Thymus (tissue), 11 donors: ENCODE results near the gene RASIP1. TPM values are rescaled to one million over a fixed set of nuclear protein-coding genes. Genes with fewer than 3 reads are reported as not detected.
A peak's percentile ranks its signal among the peaks of the same experiment; 100 is the strongest.
"Not testable (repeated sequence)": the region's sequence is repeated elsewhere in the genome, so short reads cannot be mapped to it uniquely, and the experiment has no call there.

Source experiments
- DNase-seq, 9 donors: peaks; one replicate each; pipeline ENCODE4 v3.0.0-alpha.2; 2013; ENCODE audit warnings: low spot score in 9 of 9, low read depth in 6 of 9, missing footprints in 1 of 9
- H3K27ac ChIP-seq, 2 donors: one replicate each; pipeline ENCODE4 v1.5.1; 2013; ENCODE audit warnings: control low read depth in 1 of 2, low read depth in 1 of 2, low read length in 1 of 2, mild to moderate bottlenecking in 1 of 2, moderate library complexity in 1 of 2
- H3K27me3 ChIP-seq, 2 donors: one replicate each; pipeline ENCODE4 v1.5.1; 2013; ENCODE audit warnings: low read length in 1 of 2; ENCODE audit not compliant: control insufficient read depth in 2 of 2, insufficient read depth in 1 of 2
- H3K36me3 ChIP-seq, 2 donors: one replicate each; pipeline ENCODE4 v1.5.1; 2013; ENCODE audit warnings: low read length in 1 of 2, mild to moderate bottlenecking in 1 of 2, moderate library complexity in 1 of 2; ENCODE audit not compliant: control insufficient read depth in 2 of 2, insufficient read depth in 2 of 2
- H3K4me1 ChIP-seq, 2 donors: one replicate each; pipeline ENCODE4 v1.5.1; 2013; ENCODE audit warnings: low read length in 2 of 2; ENCODE audit not compliant: control insufficient read depth in 2 of 2, insufficient read depth in 2 of 2
- H3K4me3 ChIP-seq, 2 donors: one replicate each; pipeline ENCODE4 v1.5.1; 2013; ENCODE audit warnings: low read length in 2 of 2, control low read depth in 1 of 2, mild to moderate bottlenecking in 1 of 2
- H3K9me3 ChIP-seq, 2 donors: one replicate each; pipeline ENCODE4 v1.5.1; 2013; ENCODE audit warnings: low read length in 1 of 2, mild to moderate bottlenecking in 1 of 2; ENCODE audit not compliant: control insufficient read depth in 2 of 2, insufficient read depth in 1 of 2
- WGBS: extraction: QIAGEN DNeasy Blood & Tissue Kit; methylation state at CpG from one replicate; pipeline ENCODE4 v1.1.7; 2013; 5-methylcytosine and 5-hydroxymethylcytosine counted together
- polyA plus RNA-seq: library from polyadenylated mRNA; stranded (reverse); fragments of 200-250 nt; gene quantifications from one replicate; pipeline ENCODE4 v1.2.3, GENCODE V29; 2013
- total RNA-seq: library from RNA; stranded (reverse); fragments of 120-200 nt; gene quantifications from one replicate; pipeline ENCODE4 v1.2.4, GENCODE V29; 2013
- donor health status: healthy.

RASIP1 gene
- total and polyA plus RNA-seq, 2 donors = 3.3 to 15.6 TPM

GRCh38 chr19:48689449-48689848, 51.0 kb downstream of the RASIP1 start:
- Histone ChIP-seq H3K27ac (no peak overlapping the region), H3K27me3 (no peaks in the 10 kb centered on the region), H3K4me1 (no peaks in the 10 kb centered on the region), H3K4me3 (no peak overlapping the region), H3K36me3 (no peaks in the 10 kb centered on the region), H3K9me3 (peaks cover 0 to 3% of the 10 kb centered on the region in 2 donors)
- WGBS = 92% methylated on average over 7 of the region's 7 CpGs
- DNase-seq = no peak

GRCh38 chr19:48687776-48688175, 52.6 kb downstream of the RASIP1 start:
- WGBS = 83% methylated on average over 3 of the region's 3 CpGs
- Histone ChIP-seq H3K9me3 (no peaks in the 10 kb centered on the region), H3K4me3 (no peak overlapping the region), H3K36me3 (no peaks in the 10 kb centered on the region), H3K27me3 (no peaks in the 10 kb centered on the region), H3K4me1 (peaks cover 0 to 3% of the 10 kb centered on the region in 2 donors), H3K27ac (no peak overlapping the region)
- DNase-seq = no peak

- not testable (repeated sequence) for DNase-seq, H3K27ac ChIP-seq, H3K4me1 ChIP-seq, H3K4me3 ChIP-seq, H3K36me3 ChIP-seq, H3K27me3 ChIP-seq, H3K9me3 ChIP-seq
- WGBS = 98% methylated on average over 7 of the region's 7 CpGs
Observed at GRCh38 chr19:48686637-48687036, 53.8 kb downstream of the RASIP1 start.

GRCh38 chr19:48686088-48686487, 54.3 kb downstream of the RASIP1 start:
- DNase-seq = no peak
- 78% methylated on average over 3 of the region's 3 CpGs for WGBS
- Histone ChIP-seq H3K27me3 (no peaks in the 10 kb centered on the region), H3K36me3 (no peaks in the 10 kb centered on the region), H3K27ac (no peak overlapping the region), H3K4me3 (no peak overlapping the region), H3K4me1 (peaks cover 5 to 11% of the 10 kb centered on the region in 2 donors), H3K9me3 (no peaks in the 10 kb centered on the region)

- Histone ChIP-seq H3K9me3 (no peaks in the 10 kb centered on the region), H3K4me3 (no peak overlapping the region), H3K4me1 (peaks cover 10 to 16% of the 10 kb centered on the region in 2 donors), H3K36me3 (no peaks in the 10 kb centered on the region), H3K27me3 (no peaks in the 10 kb centered on the region), H3K27ac (no peak overlapping the region)
- WGBS = 94% methylated on average over 9 of the region's 9 CpGs
- DNase-seq = no peak
Observed at GRCh38 chr19:48685583-48685982, 54.8 kb downstream of the RASIP1 start.

GRCh38 chr19:48683349-48683748, 57.1 kb downstream of the RASIP1 start:
- Histone ChIP-seq H3K27me3 (no peaks in the 10 kb centered on the region), H3K4me3 (peak overlapping the region in 1 of 2 donors; percentile 18), H3K4me1 (peaks cover 11 to 19% of the 10 kb centered on the region in 2 donors), H3K9me3 (peaks cover 0 to 4% of the 10 kb centered on the region in 2 donors), H3K36me3 (no peaks in the 10 kb centered on the region), H3K27ac (no peak overlapping the region)
- DNase-seq = peak in 6 of 9 donors; percentile 34 to 82 (median 54)
- 61% methylated on average over 11 of the region's 11 CpGs for WGBS

GRCh38 chr19:48681127-48681470, 59.3 kb downstream of the RASIP1 start:
- Histone ChIP-seq H3K4me3 (no peak overlapping the region), H3K27me3 (no peaks in the 10 kb centered on the region), H3K27ac (peak overlapping the region in 1 of 2 donors; percentile 65), H3K4me1 (peaks cover 15 to 19% of the 10 kb centered on the region in 2 donors), H3K36me3 (no peaks in the 10 kb centered on the region), H3K9me3 (peaks cover 0 to 4% of the 10 kb centered on the region in 2 donors)
- peak in 5 of 9 donors; percentile 21 to 74 (median 34) for DNase-seq
- WGBS = 34% methylated on average over 7 of the region's 7 CpGs

- Histone ChIP-seq H3K9me3 (peaks cover 0 to 4% of the 10 kb centered on the region in 2 donors), H3K4me1 (peaks cover 15 to 23% of the 10 kb centered on the region in 2 donors), H3K27ac (peak overlapping the region in 1 of 2 donors; percentile 62), H3K27me3 (no peaks in the 10 kb centered on the region), H3K36me3 (no peaks in the 10 kb centered on the region), H3K4me3 (no peak overlapping the region)
- WGBS = 93% methylated on average over 45 of the region's 45 CpGs
- no peak for DNase-seq
Observed at GRCh38 chr19:48680436-48681126, 59.8 kb downstream of the RASIP1 start.

GRCh38 chr19:48680006-48680405, 60.4 kb downstream of the RASIP1 start:
- H3K27ac ChIP-seq, H3K4me3 ChIP-seq, H3K27me3 ChIP-seq, DNase-seq, H3K36me3 ChIP-seq, H3K9me3 ChIP-seq: not testable (repeated sequence)
- 99% methylated on average over 18 of the region's 19 CpGs for WGBS
- H3K4me1 ChIP-seq = peaks cover 18 to 28% of the 10 kb centered on the region in 2 donors
